Right cardiac atrium (tissue), 5 donors: ENCODE measurements around the gene EDIL3. TPM values are rescaled to one million over a fixed set of nuclear protein-coding genes. Genes with fewer than 3 reads are reported as not detected.

Source experiments
- ATAC-seq, 2 donors: fragments of 200-7000 bp; cut with Tn5 transposase; one replicate each; pipeline versions ENCODE4 v1.8.0 to v1.9.1; 2020; ENCODE audit warnings: moderate library complexity in 2 of 2, mild to moderate bottlenecking in 1 of 2
- DNase-seq, 3 donors: peaks; one replicate each; pipeline ENCODE4 v3.0.0-alpha.2; 2020
- H3K27ac ChIP-seq: one replicate; pipeline ENCODE4 v1.5.1; 2013; ENCODE audit warnings: mild to moderate bottlenecking, low read length, control low read depth, moderate library complexity
- H3K27me3 ChIP-seq: one replicate; pipeline ENCODE4 v1.6.1; 2013; ENCODE audit not compliant: control insufficient read depth, insufficient read depth
- H3K4me1 ChIP-seq: one replicate; pipeline ENCODE4 v1.6.1; 2013; ENCODE audit warnings: low read length; ENCODE audit not compliant: control insufficient read depth, insufficient read depth
- H3K4me3 ChIP-seq: one replicate; pipeline ENCODE4 v1.5.1; 2013; ENCODE audit warnings: low read length, control low read depth
- H3K9me3 ChIP-seq: one replicate; pipeline ENCODE4 v1.6.1; 2013; ENCODE audit warnings: low read length; ENCODE audit not compliant: control insufficient read depth
- WGBS: extraction: QIAGEN DNeasy Blood & Tissue Kit; methylation state at CpG from one replicate; pipeline ENCODE4 v1.1.7; 2013; 5-methylcytosine and 5-hydroxymethylcytosine counted together
- intact Hi-C, 4 donors: fragments of 100-400 bp; cut with DNase I; formaldehyde crosslinking; loops; one replicate each; pipeline versions ENCODE4 v1.11.0 to v1.14.0; 2022 to 2023
- polyA plus RNA-seq: library from polyadenylated mRNA; stranded (reverse); fragments of 200-250 nt; gene quantifications from one replicate; pipeline ENCODE4 v1.2.3, GENCODE V29; 2013
- total RNA-seq, 4 donors: library from RNA; stranded (reverse); fragmentation: NEBNext Ultra II Directional; extraction: Animal tissue kit (Norgen Biotek cat#: 25700); gene quantifications; one replicate each; pipeline ENCODE4 v1.2.1, GENCODE V29; 2021
- donor health status: healthy with polysubstance abuse.
- donor health status: DM: no; HTN: yes; CAD: no.
- donor health status: DM: no; HTN: no; CAD: no.
- donor health status: DM: no; HTN: yes; CAD: no; lungs with severe emphysema.
- donor health status: DM: yes; HTN: yes; CAD: no.

EDIL3 gene
- total and polyA plus RNA-seq, 5 donors: 3.2 to 14.6 (median 5.5) TPM

DNA sequence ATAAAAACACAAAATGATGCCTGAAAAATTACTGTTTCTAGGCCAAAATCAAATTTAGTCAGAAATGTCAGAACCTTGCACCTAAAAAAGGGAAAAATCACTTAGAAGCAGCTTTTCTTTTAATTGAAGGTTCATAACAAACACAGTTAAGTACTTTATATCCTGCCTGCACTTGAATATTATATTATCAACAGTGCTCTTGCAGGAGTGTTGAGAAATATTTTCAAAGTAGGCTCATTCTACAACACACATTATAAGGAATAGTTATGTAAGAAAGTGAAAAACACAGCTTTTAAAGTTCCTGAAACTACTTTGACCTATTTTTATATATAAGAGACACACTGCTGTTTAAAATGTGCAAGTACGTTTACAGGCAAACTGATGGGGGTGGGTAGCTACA is 8.3 kb downstream of the EDIL3 start:
- ATAC-seq (no peak), DNase-seq (no peak)
- Histone ChIP-seq H3K4me1 (no peaks in the 10 kb centered on the region), H3K9me3 (no peaks in the 10 kb centered on the region), H3K27me3 (no peaks in the 10 kb centered on the region), H3K27ac (no peak overlapping the region), H3K4me3 (no peak overlapping the region)
- WGBS: 80% methylated on average over 1 of the region's 1 CpG
- intact Hi-C loops: no loop called here

DNA sequence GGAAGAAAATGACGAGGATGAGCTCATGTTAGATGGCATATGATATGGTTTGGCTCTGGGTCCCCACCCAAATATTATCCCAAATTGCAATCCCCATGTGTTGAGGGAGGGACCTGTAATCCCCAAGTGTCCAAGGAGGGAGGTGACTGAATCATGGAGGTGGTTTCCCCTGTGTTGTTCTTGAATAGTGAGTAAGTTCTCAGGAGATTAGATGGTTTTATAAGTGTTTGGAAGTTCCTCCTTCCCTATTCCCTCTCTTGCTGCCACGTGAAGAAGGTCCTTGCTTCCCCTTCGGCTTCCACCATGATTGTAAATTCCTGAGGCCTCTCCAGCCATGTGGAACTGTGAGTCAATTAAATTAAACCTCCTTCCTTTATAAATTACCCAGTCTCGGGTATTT is 10.1 kb downstream of the EDIL3 start:
- intact Hi-C loops: no loop called here
- DNase-seq (no peak), ATAC-seq (no peak)
- H3K4me3 ChIP-seq: no peak overlapping the region
- no peaks in the 10 kb centered on the region for H3K4me1 ChIP-seq
- no peaks in the 10 kb centered on the region for H3K9me3 ChIP-seq
- WGBS: 87% methylated on average over 4 of the region's 4 CpGs
- H3K27ac ChIP-seq: no peak overlapping the region
- H3K27me3 ChIP-seq: no peaks in the 10 kb centered on the region

DNA sequence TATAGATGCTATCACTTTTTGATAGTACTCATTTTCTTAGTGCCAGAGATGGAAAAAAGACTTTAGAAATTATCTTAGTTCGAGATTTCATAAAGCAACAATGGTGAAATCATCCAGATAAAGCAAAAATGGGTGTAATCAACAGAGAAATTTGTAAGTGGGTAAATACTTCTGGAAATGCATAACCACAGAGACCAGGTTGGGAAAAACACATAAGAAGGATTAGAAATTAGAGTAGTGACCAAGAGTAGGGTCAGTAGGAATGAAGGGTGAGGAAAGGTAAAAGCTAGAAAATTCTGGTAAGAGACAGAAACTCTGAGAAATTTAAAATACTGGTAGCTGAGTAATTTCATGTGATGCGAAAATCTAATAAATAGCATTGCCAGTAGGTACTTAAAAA is 11.2 kb downstream of the EDIL3 start:
- H3K4me1 ChIP-seq: no peaks in the 10 kb centered on the region
- ATAC-seq: no peak
- 83% methylated on average over 2 of the region's 2 CpGs for WGBS
- intact Hi-C loops: no loop called here
- DNase-seq: no peak
- no peaks in the 10 kb centered on the region for H3K27me3 ChIP-seq
- H3K4me3 ChIP-seq: no peak overlapping the region
- H3K9me3 ChIP-seq: no peaks in the 10 kb centered on the region
- H3K27ac ChIP-seq: no peak overlapping the region

DNA sequence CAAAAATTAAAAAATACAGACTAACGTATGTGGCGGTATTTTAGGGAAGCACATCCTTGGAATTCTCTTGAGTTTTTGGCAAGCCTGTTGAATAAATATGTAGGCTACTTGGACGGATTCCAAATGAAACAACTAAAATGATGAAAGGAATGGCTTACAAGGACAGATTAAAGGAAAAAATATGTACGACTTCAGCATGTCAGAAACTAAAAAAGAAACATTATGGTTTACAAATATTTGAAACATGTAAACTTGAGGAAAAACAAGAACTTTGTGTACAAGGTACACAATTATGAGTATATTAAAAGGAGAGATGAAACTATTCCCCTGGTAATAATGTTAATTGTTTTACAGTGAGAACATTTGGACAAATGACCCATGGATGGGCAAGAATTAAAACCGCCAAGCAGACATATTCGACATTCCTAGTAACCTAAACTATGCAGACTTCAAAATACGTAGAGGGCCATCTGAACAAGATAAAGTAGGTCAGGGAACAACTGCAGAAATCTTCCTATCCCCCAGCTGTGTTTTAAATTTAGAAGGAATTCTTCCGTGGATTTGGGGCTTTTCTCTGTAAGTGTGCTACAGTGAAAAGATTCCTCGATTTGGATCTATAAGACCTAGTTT is 12.5 kb downstream of the EDIL3 start:
- Histone ChIP-seq H3K27me3 (no peaks in the 10 kb centered on the region), H3K4me1 (no peaks in the 10 kb centered on the region), H3K27ac (no peak overlapping the region), H3K4me3 (no peak overlapping the region), H3K9me3 (no peaks in the 10 kb centered on the region)
- DNase-seq: no peak
- intact Hi-C loops: no loop called here
- WGBS: 44% methylated on average over 9 of the region's 9 CpGs
- no peak for ATAC-seq

DNA sequence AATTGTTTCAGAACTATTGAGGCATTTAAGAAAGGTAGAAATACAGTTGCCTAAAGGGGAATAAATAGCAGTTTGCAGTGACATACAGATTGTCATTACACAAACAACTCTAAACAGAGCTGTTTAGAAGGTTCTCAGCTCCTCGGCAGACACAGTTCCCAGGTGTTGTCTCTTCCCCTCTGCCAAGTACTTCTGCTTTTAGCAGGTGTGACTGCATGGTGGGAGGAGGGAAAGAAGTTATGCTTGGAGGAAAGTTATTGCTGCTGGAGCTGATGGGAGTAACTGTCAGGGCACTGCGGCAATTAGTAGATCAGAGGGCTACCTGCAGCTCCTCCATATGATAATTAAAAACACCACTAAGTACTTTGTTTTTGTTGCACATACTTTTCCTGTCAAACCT is 14.5 kb downstream of the EDIL3 start:
- H3K27me3 ChIP-seq: no peaks in the 10 kb centered on the region
- no peak overlapping the region for H3K27ac ChIP-seq
- intact Hi-C loops: no loop called here
- H3K4me1 ChIP-seq: no peaks in the 10 kb centered on the region
- H3K9me3 ChIP-seq: no peaks in the 10 kb centered on the region
- H3K4me3 ChIP-seq: no peak overlapping the region
- no peak for DNase-seq
- ATAC-seq: no peak
- WGBS: 66% methylated on average over 2 of the region's 2 CpGs

DNA sequence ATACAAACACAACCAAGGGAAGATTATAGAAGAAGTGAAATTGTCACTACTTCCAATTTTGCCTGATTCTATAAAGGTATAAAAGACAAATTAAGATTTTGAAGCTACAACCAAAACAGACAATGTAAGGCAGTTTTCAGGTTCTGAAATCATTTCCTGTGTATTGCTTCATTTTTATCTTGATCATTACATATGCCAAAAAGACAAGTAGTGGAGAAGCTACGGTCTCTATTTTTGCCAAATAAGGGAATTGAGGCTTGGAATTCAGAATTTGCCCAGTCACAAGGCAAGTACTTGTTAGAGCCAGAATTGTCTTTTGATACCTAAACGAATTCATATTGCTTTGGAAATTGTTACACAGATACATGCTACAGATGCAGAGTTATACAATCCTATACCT is 20.6 kb downstream of the EDIL3 start:
- DNase-seq (no peak), ATAC-seq (no peak)
- Histone ChIP-seq H3K4me1 (no peaks in the 10 kb centered on the region), H3K4me3 (no peak overlapping the region), H3K27me3 (no peaks in the 10 kb centered on the region), H3K9me3 (no peaks in the 10 kb centered on the region), H3K27ac (no peak overlapping the region)
- 62% methylated on average over 2 of the region's 2 CpGs for WGBS
- intact Hi-C loops: no loop called here

DNA sequence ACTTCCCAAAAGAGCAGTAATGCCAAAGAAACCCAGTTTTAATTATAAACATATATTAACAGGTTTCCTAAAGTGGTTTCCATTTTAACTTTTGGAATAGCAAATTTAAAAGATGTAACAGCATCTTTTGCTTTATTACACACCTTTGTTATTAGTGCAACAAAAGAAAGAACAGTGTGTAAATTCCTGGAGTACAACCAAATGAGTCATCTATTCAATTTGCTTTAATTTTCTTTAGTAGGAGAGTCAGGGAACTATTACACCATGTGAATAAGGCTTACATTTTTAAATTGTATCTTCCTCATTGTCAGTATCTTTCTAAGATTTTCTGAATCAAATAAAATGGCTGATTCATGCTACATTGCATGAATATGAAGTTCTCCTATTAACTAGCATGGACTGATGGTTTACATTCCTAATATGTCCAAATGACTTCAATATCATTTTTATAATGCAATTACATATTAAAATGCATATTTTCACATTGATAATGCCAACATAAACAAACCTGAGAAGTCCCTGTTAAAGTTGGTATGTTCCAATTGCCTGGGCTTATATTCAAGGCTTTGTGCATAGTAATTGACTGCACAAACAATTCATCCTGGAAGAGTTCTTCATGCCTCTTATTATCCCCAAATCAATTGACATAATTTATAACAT is 22.5 kb downstream of the EDIL3 start:
- intact Hi-C loops: no loop called here
- no peaks in the 10 kb centered on the region for H3K4me1 ChIP-seq

DNA sequence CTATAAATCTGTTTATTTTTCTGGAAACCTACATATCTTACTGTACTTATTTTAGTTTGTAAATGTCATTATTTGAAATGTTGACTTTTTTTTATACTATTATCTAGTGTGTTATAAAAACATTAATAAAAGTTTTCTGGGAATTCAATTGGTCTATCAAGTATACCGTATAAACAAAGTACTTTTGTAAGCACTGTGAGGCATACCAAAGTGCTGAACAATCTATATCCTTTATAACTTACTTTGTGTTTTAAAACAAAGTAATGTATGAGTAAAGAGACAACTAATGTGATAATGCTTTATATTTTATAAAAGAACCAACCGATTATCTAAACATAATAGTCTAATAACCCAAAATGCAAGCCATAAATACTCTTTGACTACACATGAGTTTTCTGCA is 23.1 kb downstream of the EDIL3 start:
- Histone ChIP-seq H3K27ac (no peak overlapping the region), H3K27me3 (no peaks in the 10 kb centered on the region), H3K4me1 (no peaks in the 10 kb centered on the region), H3K4me3 (no peak overlapping the region), H3K9me3 (no peaks in the 10 kb centered on the region)
- DNase-seq (no peak), ATAC-seq (no peak)
- 82% methylated on average over 2 of the region's 2 CpGs for WGBS
- intact Hi-C loops: no loop called here

More for the DNA sequence above, 22.5 kb downstream of the EDIL3 start:
- Histone ChIP-seq H3K27me3 (no peaks in the 10 kb centered on the region), H3K4me3 (no peak overlapping the region), H3K9me3 (no peaks in the 10 kb centered on the region), H3K27ac (no peak overlapping the region)
- DNase-seq: no peak
- ATAC-seq: no peak

DNA sequence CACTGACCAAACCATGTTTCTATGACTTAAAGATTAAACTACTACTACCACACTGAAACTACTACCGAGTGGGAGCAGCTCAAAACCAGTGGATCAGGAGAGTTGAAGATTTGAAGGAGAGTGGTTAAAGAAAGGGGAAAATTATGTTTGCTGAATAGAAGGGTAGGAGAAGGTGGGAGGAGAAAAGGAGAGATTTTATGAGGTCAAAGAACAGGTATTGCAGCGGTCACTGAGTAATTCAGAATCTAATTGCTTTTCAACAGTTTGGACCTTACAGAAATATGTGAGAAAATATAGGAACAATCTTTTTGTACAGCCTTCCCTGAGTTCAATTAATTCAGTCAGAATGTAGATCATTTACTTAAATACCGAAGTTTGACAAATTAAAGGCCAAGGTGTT is 24.6 kb downstream of the EDIL3 start:
- H3K27me3 ChIP-seq: no peaks in the 10 kb centered on the region
- intact Hi-C loops: no loop called here
- H3K27ac ChIP-seq: no peak overlapping the region
- ATAC-seq (no peak), DNase-seq (no peak)
- no peaks in the 10 kb centered on the region for H3K4me1 ChIP-seq
- 87% methylated on average over 3 of the region's 3 CpGs for WGBS
- no peak overlapping the region for H3K4me3 ChIP-seq
- H3K9me3 ChIP-seq: no peaks in the 10 kb centered on the region

DNA sequence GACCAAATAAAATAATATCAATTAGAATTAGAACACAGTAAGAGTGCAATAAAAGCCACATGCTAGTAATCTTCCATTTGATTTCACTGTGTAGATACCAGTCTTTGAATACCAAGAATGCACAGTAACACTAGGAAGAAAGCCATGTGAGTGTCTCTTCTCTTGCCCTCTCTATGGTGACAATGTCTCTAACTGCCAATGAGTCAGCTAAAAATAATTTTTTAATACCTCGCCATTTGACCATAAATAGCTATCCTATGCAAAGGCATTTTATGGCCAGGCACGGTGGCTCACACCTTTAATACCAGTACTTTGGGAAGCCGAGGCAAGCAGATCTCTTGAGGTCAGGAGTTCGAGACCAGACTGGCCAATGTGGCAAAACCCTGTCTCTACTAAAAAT is 30.6 kb downstream of the EDIL3 start:
- Histone ChIP-seq H3K27me3 (no peaks in the 10 kb centered on the region), H3K27ac (no peak overlapping the region), H3K9me3 (no peaks in the 10 kb centered on the region), H3K4me3 (no peak overlapping the region), H3K4me1 (no peaks in the 10 kb centered on the region)
- ATAC-seq (no peak), DNase-seq (no peak)
- intact Hi-C loops: no loop called here
- WGBS: 82% methylated on average over 4 of the region's 4 CpGs

DNA sequence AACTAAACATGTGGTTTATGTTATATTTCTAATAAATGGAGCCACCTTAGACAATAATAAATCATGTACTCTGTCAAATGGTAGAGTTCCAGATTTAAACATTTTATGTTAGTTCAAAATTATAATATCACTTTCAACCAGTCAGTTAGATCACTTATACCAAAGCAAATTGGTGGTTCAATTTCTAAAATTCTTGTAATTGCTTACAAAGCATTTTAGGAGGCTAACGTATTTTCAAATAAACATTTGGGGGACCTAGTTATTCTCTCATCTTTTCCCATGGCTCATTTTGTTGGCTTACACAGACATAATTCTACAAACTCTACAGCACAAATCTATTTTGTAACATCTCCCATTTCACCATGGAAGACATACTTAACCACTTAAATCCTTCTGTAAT is 39.9 kb downstream of the EDIL3 start:
- intact Hi-C loops: no loop called here
- WGBS: 86% methylated on average over 1 of the region's 1 CpG
- H3K9me3 ChIP-seq: no peaks in the 10 kb centered on the region
- no peak overlapping the region for H3K27ac ChIP-seq
- H3K4me3 ChIP-seq: no peak overlapping the region
- no peaks in the 10 kb centered on the region for H3K4me1 ChIP-seq
- H3K27me3 ChIP-seq: no peaks in the 10 kb centered on the region
- DNase-seq (no peak), ATAC-seq (no peak)

DNA sequence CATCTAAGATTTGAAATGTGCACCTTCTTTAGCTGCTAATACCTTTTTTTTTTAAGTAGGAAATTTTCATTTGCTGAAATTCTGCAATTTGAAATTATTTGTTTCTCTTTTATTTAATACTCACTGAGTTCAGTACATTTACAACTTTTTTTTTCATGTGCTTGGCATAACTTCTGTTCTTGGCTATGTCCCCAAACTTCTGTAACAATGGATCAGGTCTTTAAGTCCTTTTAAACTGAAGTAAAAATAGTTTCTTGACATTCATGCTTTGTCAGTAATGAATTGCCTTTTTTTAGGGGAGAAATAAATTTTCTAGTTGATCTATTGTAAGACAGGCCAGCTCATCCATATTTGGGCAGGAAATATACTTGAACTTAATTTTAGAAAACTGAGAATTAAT is 41.5 kb downstream of the EDIL3 start:
- ATAC-seq (no peak), DNase-seq (no peak)
- no peaks in the 10 kb centered on the region for H3K9me3 ChIP-seq
- H3K4me1 ChIP-seq: no peaks in the 10 kb centered on the region
- no peak overlapping the region for H3K27ac ChIP-seq
- intact Hi-C loops: no loop called here
- no peak overlapping the region for H3K4me3 ChIP-seq
- no peaks in the 10 kb centered on the region for H3K27me3 ChIP-seq
